Measurements from ENCODE around the gene ZMYND8.

DNA sequence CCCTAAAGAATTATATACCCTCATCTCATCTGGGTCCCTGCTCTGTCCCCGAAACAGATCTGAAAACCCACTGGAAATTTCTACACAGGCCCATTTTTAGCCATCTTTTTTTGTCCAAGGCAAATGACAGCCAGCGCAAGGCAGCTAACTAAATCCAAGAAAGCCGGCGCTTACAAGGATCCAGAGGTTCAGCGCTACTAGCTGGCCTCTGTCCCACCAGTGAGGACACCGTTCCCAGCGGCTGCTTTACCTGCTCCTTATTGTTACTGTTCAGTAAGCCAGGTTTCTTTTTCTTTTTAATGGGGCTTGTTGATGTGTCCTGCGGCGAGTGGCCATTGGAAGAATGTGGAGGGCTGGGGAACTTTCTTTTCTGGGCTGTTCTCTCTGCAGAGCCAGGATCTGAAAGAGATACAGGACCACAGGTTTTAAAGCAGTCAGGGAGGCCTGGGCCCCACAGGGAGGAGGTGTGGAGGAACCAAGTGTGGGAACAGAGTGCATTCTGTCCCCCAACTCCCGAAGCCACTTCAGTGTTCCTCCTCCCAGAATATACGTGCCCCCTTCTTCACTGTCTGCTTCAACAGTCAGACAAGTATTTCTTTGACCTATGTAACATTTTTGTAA lies 46.6 kb downstream of the ZMYND8 start:
- TF ChIP-seq CTCF (tag by site-specific recombination; IDR thresholded peaks at IDR 0.05) (no peak), BCL11A (tag by site-specific recombination; IDR thresholded peaks at IDR 0.05; ENCODE audit: low read depth) (no peak), TRIM28 (IDR thresholded peaks at IDR 0.05; ENCODE audit: borderline replicate concordance, low read length) (no peak), ZNF169 (tag by site-specific recombination; IDR thresholded peaks at IDR 0.05) (no peak)
- TF ChIP-seq, protein P1, sequence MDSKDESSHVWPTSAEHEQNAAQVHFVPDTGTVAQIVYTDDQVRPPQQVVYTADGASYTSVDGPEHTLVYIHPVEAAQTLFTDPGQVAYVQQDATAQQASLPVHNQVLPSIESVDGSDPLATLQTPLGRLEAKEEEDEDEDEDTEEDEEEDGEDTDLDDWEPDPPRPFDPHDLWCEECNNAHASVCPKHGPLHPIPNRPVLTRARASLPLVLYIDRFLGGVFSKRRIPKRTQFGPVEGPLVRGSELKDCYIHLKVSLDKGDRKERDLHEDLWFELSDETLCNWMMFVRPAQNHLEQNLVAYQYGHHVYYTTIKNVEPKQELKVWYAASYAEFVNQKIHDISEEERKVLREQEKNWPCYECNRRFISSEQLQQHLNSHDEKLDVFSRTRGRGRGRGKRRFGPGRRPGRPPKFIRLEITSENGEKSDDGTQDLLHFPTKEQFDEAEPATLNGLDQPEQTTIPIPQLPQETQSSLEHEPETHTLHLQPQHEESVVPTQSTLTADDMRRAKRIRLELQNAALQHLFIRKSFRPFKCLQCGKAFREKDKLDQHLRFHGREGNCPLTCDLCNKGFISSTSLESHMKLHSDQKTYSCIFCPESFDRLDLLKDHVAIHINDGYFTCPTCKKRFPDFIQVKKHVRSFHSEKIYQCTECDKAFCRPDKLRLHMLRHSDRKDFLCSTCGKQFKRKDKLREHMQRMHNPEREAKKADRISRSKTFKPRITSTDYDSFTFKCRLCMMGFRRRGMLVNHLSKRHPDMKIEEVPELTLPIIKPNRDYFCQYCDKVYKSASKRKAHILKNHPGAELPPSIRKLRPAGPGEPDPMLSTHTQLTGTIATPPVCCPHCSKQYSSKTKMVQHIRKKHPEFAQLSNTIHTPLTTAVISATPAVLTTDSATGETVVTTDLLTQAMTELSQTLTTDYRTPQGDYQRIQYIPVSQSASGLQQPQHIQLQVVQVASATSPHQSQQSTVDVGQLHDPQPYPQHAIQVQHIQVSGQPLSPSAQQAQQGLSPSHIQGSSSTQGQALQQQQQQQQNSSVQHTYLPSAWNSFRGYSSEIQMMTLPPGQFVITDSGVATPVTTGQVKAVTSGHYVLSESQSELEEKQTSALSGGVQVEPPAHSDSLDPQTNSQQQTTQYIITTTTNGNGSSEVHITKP (tag by site-specific recombination; IDR thresholded peaks at IDR 0.05) = no peak
- TF ChIP-seq, protein P2, sequence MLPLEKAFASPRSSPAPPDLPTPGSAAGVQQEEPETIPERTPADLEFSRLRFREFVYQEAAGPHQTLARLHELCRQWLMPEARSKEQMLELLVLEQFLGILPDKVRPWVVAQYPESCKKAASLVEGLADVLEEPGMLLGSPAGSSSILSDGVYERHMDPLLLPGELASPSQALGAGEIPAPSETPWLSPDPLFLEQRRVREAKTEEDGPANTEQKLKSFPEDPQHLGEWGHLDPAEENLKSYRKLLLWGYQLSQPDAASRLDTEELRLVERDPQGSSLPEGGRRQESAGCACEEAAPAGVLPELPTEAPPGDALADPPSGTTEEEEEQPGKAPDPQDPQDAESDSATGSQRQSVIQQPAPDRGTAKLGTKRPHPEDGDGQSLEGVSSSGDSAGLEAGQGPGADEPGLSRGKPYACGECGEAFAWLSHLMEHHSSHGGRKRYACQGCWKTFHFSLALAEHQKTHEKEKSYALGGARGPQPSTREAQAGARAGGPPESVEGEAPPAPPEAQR (tag by site-specific recombination; IDR thresholded peaks at IDR 0.05) = no peak

All from HEK293 (cell line).